ENCODE data around the gene ADARB2.

ADARB2 gene

DNA sequence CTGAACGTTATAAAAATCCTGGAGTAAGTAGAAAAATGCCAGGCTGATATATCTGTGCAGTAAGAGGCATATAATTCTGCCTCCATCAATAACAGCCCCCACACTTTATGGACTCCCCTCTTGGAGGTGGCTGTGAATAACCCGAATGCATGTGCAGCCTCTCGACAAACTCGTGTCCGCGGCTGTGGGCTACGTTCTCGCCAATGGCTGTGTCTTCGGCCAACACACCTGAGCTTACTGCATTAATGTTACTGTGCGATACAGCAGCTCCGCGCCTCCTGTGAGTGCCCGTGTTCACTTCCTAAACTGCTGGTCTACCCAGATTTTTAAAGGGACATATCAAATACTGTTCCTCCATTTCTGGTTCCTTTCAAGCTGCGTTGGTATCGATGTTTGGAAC is 209.4 kb downstream of the ADARB2 start:
- no peak for DNase-seq (ENCODE audit: low read depth in 2 of 2)

DNA sequence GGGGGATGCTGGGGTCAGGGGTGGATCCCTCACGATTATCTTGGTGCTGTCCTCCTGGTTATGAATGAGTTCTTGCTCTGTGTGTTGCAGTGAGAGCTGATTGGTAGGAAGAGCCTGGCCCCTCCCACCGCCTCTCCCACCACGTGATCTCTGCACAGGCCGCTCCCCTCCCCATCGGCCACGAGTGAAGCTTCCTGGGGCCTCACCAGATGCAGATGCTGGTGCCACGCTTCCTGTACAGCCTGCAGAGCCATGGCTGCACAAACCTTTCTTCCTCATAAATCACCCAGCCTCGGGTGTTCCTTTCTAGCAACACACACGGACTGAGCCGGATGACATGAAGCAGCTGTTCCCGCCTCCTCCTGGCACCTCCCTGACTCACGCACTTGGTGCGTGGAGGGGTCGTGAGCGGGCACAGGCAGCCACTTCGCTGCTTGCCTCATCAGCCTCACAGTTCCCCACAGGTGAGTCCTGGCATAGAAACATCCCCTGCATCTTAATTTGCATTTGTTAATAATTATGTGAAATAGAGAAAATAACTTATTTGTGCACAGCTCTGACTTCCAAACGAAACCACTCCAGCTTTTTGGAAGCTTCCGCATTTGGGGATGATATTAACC is 210.8 kb downstream of the ADARB2 start:
- DNase-seq (ENCODE audit: low read depth in 2 of 2): no peak

DNA sequence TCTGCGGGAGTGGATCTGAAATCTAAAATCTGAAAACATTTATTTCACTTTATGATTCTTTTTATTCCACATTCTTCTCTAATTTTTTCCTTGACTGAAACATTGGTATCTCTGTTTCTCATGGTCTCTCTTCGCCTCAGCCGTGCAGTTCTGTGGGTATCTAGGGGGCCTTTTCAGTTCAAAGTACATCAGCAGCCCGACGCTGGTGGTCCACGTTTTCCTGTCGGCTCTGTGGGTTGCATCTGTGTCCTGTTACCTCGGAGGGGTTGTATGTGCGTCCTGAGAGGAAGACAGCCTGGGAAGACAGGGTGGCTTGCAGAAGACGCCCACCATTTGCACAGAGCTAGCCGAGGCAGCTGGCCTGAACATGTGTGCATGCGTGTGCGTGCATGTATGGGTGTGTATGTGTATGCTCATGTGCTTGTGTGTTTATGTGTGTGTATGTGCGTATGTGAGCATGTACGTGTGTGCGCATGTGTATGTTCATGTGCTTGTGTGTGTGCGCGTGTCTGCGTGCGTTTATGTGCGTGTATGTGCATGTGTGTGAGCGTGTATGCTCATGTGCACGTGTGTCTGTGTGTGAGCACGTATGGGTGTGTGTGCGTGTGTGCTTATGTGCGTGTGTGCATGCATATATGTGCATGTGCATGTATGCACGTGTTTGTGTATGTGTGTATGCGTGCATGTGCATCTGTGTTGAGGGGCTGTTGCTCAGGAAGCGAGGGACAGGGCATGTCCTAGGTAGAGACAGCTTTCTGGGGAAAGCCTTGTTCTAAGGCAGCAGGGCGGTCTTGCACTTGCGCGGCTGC is 211.8 kb downstream of the ADARB2 start:
- DNase-seq (ENCODE audit: low read depth in 2 of 2): no peak

DNA sequence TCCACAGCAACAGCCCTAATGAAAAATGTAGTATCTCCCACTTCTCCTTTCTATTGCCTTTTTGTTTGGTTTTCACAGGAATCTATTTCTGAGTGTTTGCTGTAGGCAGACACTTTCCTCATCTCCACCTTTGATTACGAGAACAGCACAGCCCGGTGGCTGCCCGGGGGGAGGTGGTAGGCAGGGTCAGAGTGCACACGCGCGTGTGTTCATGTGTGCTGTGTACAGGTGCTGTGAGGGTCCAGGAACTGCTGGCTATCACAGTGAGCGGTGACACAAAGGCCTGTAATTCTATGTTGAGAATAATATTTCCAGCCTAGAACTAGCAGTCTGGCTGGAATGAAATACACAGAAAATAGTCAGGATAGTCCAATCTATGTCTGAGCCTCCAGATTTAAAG is 212.8 kb downstream of the ADARB2 start:
- no peak for DNase-seq (ENCODE audit: low read depth in 2 of 2)

DNA sequence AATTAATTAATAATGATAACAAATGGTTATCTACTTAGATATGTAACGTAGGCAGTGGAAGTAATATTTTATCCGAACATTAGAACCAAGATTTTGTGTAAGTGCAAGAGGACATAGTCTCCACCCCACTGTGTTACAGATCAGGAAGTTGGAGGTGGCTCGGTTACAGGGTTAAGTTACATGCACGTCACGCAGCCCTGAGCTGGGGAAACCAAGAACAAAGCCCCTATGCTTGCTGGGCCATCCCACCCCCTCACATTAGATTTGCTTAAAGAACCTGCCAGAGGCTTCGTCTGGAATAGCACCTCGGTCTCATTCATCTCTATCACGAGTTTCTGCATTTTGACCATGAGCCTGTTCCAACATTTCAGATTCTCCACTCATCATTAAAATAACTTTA is 214.1 kb downstream of the ADARB2 start:
- DNase-seq (ENCODE audit: low read depth in 2 of 2): no peak

DNA sequence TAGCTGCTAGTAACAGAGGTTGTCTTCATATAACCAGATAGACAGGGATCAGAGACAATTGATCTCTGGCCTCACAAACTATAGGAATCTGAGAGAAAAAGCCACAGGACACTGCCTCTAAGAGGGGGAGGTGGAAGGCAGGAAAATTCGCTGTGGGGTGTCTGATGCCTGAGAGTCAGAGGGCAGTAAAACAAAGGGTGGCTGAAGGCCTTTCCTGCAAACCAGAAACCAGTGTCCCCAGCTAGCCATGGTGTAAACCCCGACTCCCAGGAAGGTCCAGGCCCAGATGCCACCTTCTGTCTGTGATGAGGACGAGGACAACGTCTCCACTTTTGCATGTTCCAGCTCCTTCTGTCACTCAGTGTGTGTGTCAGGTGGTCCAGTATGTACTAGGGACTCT is 215.1 kb downstream of the ADARB2 start:
- DNase-seq (ENCODE audit: low read depth in 2 of 2): no peak

DNA sequence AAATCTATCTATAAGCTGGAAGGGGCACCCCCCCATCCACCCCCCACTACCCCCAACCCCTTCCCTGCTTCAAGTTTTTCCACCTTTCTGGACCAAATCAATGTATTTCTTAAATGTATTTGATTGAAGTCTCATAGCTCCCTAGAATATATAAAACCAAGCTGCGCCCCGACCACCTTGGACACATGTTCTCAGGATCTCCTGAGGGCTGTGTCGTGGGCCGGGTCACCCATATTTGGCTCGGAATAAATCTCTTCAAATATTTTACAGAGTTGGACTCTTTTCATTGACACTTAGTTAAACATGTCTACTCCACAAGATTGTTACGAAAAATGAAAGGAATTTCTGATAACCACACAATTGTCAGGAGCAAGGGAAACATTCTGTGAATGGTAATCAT is 215.6 kb downstream of the ADARB2 start:
- no peak for DNase-seq (ENCODE audit: low read depth in 2 of 2)

DNA sequence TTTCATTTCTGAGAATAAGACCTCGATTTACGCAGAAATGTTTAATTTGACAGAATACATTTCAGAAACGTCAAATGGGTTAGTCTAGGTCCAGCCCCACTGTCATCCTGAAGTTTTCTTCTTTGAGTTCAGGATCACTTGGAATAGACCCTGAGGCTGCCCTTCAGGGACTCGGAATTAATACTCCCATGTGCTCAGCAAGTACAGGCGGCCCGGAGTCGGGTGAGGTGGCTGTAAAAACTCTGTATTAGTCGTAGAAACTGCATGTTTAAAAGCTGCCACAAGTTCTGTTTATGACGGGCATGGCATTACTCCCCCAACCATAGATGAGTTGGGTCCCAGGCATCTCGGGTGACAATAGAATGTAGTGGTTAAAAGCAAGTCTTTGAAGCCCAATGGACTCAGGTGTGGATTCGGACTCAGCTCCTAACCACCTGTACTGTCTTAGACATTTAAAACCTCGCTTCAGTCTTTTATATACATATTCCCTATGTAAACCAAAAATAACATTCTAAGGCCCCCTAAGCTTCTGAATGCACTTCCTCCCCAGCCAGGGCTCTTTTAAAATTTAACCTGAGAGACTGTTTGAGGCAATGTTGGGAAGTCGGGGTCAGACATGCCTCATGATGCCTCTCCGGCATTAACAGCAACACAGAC is 216.3 kb downstream of the ADARB2 start:
- DNase-seq (ENCODE audit: low read depth in 2 of 2): no peak

DNA sequence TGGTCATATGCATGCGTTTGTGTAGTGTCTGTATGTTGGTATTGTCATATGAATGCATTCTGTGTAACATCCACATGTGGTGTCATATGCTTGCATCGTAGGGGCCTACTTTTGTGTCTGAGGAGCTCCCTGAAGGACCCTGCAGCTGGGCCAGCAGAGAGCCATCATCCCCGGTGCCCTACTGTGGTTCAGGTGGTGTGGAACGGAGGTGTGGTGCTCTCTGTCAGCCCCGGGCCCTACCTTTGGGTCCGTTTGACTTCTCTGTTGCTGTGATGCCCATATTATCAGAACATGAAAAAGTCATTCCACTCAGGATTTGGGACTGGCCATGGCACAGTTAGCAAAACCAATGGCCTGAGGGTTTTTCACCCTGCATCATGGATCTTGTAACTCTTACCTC is 217.9 kb downstream of the ADARB2 start:
- DNase-seq (ENCODE audit: low read depth in 2 of 2): no peak

DNA sequence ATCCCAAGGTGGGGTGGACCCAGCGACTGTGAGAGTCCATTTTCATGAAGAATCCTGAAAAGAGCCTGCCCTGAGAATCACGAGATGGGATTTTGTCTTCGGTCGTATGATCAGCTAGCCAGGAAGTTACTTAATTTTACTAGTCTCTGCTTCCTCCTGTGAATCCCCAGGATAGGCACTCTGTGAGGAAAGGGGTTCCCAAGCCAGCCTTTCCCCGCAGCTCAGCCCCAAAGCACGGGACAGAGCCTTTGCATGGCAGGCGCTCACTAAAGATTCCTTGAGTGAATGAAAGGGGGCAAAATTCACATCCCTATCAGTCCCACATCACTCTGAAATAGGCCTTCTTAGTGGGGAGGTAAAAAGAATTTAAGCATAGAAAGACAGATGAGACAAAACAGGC is 219.6 kb downstream of the ADARB2 start:
- DNase-seq (ENCODE audit: low read depth in 2 of 2): no peak

DNA sequence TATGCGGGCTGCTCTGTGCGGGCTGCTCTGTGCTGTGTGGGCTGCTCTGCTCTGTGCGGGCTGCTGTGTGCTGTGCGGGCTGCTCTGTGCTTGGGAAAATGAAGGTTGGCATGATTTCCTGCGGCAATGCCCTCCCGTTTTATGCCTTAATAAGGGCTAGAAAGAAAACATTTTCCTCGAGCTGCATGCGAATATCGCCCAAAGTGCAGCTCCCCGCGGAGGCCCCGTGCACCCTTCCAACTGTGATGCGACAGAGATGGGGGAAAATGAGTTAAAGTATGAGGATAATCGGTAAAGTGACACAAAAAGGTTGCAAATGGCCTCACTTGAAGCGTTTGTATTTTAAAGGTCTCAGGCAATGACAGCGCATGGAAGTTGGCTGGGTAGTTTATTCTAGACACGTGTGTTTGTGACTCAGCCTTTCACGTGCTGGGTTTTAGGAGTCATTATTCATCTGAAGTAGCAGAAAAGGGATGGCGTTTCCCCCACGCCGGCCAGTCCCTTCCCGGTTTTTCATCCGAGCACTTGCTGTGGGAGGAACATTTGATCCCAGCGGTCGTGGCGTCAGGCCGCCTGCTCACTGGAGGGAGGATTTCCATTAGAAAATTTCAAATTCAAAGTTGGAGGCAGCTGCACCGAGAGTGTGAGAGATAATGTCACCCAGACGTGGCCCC is 220.7 kb downstream of the ADARB2 start:
- DNase-seq (ENCODE audit: low read depth in 2 of 2): no peak

DNA sequence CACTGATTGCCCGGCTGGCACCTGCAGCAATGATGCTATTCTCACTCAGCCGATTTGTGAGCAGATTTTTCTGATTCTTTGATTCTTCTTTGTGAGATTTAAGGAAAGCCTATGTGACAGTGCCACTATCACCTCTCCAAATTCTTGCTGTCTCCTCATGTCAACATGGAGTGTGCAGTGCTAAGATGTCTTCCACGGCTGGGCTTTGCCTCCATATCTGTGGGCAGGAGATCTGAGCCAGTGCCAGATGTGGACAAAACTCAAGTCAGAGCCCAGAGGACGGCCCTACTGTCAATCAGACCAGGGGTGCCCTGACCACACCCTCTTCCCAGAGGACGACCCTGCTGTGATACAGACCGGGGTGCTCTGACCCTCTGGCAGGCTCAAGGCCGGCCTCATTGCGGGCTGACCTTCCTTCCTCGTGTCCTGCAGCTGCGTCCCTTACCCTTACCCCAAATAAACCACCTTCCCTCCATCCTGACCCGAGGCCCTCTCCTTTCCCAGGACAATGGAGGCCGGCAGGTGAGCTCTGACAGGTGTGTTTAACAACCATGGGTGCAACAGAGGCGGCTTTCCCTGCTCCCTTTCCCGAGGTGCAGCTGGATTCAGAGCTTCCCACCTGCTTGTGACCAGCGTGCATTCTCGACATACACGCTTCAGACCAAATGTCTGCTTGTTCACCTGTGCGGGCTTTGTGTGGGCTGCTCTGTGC is 221.4 kb downstream of the ADARB2 start:
- DNase-seq (ENCODE audit: low read depth in 2 of 2): no peak

DNA sequence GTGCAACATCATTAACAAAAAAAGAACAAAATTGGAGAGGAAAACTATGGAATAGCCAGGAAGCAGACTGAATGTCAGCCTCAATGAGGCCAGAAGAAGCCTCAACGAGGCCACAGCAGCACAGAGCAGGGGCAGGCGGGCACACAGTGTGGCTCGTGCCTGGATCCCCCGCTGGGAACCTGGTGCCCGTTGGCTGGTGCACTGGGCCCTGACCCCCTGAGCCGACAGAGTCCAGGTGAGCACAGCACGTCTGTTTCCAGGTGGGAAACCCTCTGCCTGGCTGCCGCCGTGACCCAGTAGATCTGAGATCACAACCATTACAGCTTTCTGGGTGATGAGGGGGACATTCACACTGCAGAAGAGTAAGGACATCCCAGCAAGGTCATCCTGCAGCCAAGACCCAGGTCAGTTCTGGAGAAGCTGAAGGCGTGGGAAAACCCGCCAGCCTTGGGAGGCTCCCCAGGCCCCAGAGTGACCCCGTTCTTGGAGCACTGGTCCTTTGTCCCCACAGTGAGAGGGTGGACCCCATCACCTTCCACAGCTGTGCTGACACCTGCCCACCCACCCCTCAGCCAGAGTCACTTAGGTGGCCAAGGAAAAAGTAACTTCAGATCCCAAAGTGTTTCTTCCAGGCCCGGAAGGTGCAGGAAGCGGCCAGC is 222.1 kb downstream of the ADARB2 start:
- DNase-seq (ENCODE audit: low read depth in 2 of 2): no peak

DNA sequence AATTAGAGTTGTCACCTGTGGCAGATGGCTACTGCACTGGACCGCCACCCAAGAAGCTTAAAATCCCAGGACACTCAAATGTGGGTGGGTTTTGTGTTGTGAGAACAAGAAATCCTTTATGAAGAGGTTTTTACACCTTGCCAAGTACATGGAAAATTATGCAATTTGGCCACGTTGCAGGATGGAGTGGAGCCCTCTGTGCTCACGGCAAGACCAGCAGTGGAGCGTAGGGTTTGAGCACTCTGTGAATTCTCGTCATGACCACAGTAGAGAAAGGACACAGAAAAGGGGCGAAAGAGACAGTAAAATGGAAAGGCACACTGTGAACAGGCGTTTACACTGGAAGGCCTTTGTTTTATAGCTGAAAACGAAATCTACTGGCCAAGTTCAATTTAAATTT is 222.6 kb downstream of the ADARB2 start:
- DNase-seq (ENCODE audit: low read depth in 2 of 2): no peak

DNA sequence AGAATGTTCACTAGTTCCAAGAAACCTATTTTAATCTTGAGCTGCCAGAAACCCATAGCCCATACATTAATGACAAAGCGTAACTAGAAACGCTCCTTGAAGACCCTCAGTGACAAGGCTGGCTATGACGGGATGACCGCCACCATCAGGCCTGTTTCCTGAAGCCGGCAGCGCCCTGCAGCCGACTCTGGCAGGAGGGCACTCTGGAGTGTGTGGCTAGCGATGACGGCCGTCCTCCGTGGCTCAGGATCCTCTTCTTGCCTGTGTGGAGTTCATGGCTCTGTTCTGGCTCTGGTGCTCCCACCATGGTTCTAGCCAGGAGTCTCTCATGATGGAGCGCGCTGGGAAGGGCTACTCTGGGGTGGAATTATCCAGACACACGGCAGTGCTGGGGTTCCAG is 224.1 kb downstream of the ADARB2 start:
- DNase-seq (ENCODE audit: low read depth in 2 of 2): no peak

DNA sequence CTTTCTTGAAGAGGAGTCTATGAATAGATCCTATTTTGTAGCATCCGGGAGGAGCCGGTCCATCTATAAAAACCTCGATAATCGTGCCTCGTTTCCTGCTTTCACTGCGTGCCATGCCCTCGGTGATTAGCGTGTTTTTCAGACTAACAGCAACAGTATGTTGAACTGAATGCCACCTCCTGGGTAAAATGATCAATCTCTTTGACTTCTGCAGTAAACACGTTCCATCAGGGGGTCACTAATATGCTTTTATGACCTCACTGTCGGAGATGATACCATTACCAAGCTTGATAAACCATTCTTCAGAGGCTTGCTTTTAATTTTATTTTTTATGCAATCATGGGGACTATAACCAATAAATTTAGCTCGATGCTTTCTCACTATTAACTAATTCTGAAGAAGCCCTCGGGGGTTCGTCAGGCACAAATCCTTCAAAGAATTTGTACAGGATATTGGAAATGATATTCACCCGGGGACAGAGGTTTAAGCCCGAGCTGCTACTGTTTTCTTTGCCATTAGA is 228.3 kb downstream of the ADARB2 start:
- no peak for DNase-seq (ENCODE audit: low read depth in 2 of 2)

DNA sequence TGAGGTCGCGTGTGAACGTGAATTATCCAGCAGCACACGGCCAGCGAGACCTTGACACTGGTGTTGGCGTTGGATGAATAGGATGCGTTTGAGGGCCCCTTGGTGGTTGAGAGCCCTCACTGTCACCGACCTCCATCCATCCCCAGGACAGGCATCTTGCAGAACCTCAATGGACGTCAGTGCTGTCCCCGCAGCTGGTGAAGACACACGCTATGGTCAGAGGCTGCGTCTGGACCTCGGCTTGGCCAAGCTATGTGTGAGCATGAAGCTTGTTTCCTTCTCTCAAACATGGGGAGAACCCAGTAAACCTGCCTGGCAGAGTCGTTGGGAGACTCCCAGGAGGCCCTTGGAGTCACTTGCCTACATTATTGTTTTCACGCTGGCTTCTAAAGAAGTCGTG is 229.2 kb downstream of the ADARB2 start:
- DNase-seq (ENCODE audit: low read depth in 2 of 2): no peak

DNA sequence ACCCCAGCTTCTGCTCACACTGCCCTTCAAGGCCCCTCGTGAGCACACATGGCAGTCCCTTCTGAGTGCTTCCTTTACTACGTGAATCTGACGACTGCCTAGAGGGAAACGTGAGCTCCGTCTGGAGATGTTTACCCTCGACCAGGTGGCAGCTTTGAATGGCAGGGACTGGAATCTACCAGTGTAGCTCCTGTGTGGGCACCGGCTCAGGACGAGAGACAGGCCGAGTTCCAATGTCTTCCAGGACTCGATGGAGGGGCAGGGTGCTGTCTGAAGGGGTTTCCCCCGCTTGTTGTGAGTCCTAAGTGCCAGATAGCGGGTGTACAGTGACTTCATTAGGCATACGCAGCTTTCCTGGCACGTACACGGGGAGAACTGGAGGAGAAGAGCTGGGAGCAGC is 229.9 kb downstream of the ADARB2 start:
- DNase-seq (ENCODE audit: low read depth in 2 of 2): no peak

DNA sequence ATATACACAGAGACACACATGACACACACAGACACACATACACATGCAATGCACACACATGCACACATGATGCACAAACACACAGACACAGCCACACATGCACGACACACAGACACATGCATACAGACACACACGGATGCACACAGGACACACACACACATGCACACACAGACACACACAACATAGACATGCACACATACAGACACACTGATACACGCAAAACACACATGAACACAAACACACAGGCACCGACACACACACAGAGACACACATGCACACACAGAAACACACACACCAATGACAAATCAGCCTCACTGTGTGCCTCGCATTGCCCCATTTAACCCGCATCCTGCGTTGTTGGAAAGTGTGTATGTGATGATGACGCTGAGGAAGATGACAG is 232.4 kb downstream of the ADARB2 start:
- DNase-seq (ENCODE audit: low read depth in 2 of 2): no peak

DNA sequence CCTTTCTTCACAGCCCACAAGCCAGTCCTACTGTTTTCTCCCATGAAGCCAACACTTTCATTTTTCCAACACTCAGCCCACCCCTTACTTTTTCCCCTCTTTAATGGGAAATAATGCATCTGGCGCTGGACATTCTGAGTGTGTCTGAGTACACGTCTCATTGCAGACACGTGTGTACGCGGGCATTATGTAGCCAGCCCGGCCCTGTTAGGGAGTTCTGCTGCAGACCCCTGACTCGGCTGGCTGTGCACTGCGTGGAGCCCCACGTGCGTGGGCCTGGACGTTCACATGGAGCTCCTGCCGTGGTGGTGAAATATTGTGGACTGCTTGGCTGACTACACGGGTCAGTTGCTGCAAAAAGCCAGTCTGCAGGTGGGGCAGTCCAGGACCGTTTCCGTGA is 233.0 kb downstream of the ADARB2 start:
- no peak for DNase-seq (ENCODE audit: low read depth in 2 of 2)

DNA sequence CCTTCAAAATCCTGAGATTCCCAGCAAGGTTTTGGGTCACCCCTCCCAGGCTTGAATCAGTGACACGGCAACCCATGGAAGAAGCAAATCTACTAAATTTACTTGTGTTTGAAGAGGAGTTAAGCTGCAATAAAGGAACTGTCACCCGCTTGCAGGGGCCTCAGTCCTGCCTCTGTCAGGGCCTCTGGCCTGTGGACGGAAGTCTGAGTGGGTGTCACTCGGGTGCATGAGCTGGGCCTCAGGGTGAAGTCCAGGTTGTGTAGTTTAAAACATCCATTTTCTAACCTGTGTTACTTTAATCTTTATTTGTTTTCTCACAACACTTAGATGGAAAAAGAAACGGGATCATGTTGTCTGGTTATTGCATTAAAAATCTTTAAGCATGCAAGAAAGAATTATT is 234.9 kb downstream of the ADARB2 start:
- DNase-seq (ENCODE audit: low read depth in 2 of 2): no peak

Measured in stimulated activated CD8-positive, alpha-beta memory T cell treated with anti-CD3 and anti-CD28 coated beads, Interleukin-15, amount 100 ng/mL, for 48 hours (primary cell).